HG02588 (cell line): ENCODE measurements around the gene CABCOCO1.

Experiments used
- ATAC-seq: cut with Tn5 transposase; IDR thresholded peaks from one replicate; pipeline ENCODE4 v1.9.1; 2021; ENCODE audit warnings: mild to moderate bottlenecking, moderate library complexity; ENCODE audit not compliant: unreplicated experiment

Gene CABCOCO1

GRCh38 chr10:61804414-61804813 is 141.7 kb downstream of the CABCOCO1 start:
- no peak for ATAC-seq

- no peak for ATAC-seq
Measured at GRCh38 chr10:61805091-61805490, 142.4 kb downstream of the CABCOCO1 start.

- no peak for ATAC-seq
Measured at GRCh38 chr10:61810263-61810662, 147.5 kb downstream of the CABCOCO1 start.

GRCh38 chr10:61812052-61812721 is 149.5 kb downstream of the CABCOCO1 start:
- peak; percentile 53 for ATAC-seq

- ATAC-seq = no peak
Measured at GRCh38 chr10:61812920-61813319, 150.2 kb downstream of the CABCOCO1 start.

GRCh38 chr10:61814160-61814559 is 151.4 kb downstream of the CABCOCO1 start:
- no peak for ATAC-seq

- ATAC-seq = no peak
Measured at GRCh38 chr10:61815496-61815895, 152.8 kb downstream of the CABCOCO1 start.
